Tibial nerve (tissue), 4 donors: ENCODE data around the gene RTN4. TPM values are rescaled to one million over a fixed set of nuclear protein-coding genes. Genes with fewer than 3 reads are reported as not detected.

Source experiments
- DNase-seq, 2 donors: peaks; one replicate each; pipeline ENCODE4 v3.0.0-alpha.2; 2019; ENCODE audit warnings: low spot score in 2 of 2
- H3K27ac ChIP-seq, 4 donors: fragments of 200-600 bp; sonication (generic) in 3 of 4; one replicate each; pipeline ENCODE4 v1.5.1; 2017 to 2019; ENCODE audit warnings: mild to moderate bottlenecking in 1 of 4
- H3K27me3 ChIP-seq, 2 donors: fragments of 200-600 bp; sonication (generic) in 1 of 2; one replicate each; pipeline versions ENCODE4 v1.5.1 to v1.6.0; 2017 to 2019
- H3K36me3 ChIP-seq, 3 donors: fragments of 200-600 bp; sonication (generic); one replicate each; pipeline ENCODE4 v1.5.1; 2018 to 2019
- H3K4me1 ChIP-seq, 4 donors: fragments of 200-600 bp; sonication (generic) in 3 of 4; one replicate each; pipeline ENCODE4 v1.5.1; 2017 to 2019
- H3K4me3 ChIP-seq, 4 donors: fragments of 200-600 bp; sonication (generic) in 3 of 4; one replicate each; pipeline ENCODE4 v1.5.1; 2017 to 2019; ENCODE audit warnings: mild to moderate bottlenecking in 1 of 4, moderate library complexity in 1 of 4
- H3K9me3 ChIP-seq, 4 donors: fragments of 200-600 bp; sonication (generic) in 3 of 4; one replicate each; pipeline ENCODE4 v1.5.1; 2017 to 2019
- CTCF ChIP-seq, 5 experiments: fragments of 200-600 bp in 3 of 5; fragments of 450-650 bp in 2 of 5; sonication (generic) in 3 of 5; IDR thresholded peaks; one replicate each; pipeline ENCODE4 v1.5.1; 2016 to 2019; ENCODE audit warnings: antibody characterized with exemption in 5 of 5, mild to moderate bottlenecking in 3 of 5, moderate library complexity in 2 of 5
- EP300 ChIP-seq, 2 donors: sonication (generic); formaldehyde crosslinking; IDR thresholded peaks; one replicate each; pipeline ENCODE4 v1.6.1; 2017; ENCODE audit warnings: antibody characterized with exemption in 2 of 2, mild to moderate bottlenecking in 1 of 2
- POLR2A ChIP-seq, 2 donors: fragments of 450-650 bp; IDR thresholded peaks; one replicate each; pipeline ENCODE4 v1.6.1; 2017; ENCODE audit warnings: antibody characterized with exemption in 2 of 2, mild to moderate bottlenecking in 2 of 2, moderate library complexity in 2 of 2
- WGBS, 2 donors: methylation state at CpG; one replicate each; pipeline ENCODE4 v1.1.5; 2018; 5-methylcytosine and 5-hydroxymethylcytosine counted together
- total RNA-seq, 4 donors: library from RNA; depleted of rRNA; stranded (reverse); fragments of >200 nt; gene quantifications; one replicate each; pipeline ENCODE4 v1.1.0, GENCODE V29; 2016

Gene RTN4
- total RNA-seq, 4 donors from 2014 or later, result 232 to 245 (median 243) TPM

- Histone ChIP-seq H3K4me1 (peaks cover 4 to 92% (median 38%) of the 10 kb centered on the region in 4 donors), H3K36me3 (no peaks in the 10 kb centered on the region), H3K9me3 (no peaks in the 10 kb centered on the region), H3K27me3 (no peaks in the 10 kb centered on the region), H3K4me3 (no peak overlapping the region), H3K27ac (no peak overlapping the region)
- no peak for DNase-seq
- 82 to 85% methylated on average over 2 of the region's 2 CpGs for WGBS, 2 donors
- TF ChIP-seq CTCF (IDR thresholded peaks at IDR 0.05) (no peak), EP300 (IDR thresholded peaks at IDR 0.05) (no peak), POLR2A (IDR thresholded peaks at IDR 0.05) (no peak)
Observed at GRCh38 chr2:55027226-55027625, 23.0 kb downstream of the RTN4 start.

DNA sequence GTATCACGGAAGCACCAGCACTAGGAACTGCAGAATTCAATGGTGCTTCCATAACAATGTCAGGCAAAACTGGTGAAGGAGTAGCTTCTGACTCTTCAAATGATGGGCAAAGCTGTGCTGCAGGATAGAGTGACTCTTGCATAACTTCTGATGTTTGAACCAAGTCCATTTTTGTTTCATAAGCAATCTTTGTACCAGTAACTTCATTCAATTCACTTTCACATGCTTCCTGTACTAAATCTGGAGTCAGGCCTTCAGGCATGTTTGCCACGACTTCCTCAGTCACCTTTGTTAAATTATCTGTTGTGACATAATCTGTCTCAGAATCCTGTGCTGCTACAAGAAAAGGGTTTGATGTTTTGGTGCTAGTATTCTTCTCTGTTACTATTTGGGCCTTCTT, 24.0 kb downstream of the RTN4 start:
- H3K4me1 ChIP-seq, result peaks cover 4 to 82% (median 33%) of the 10 kb centered on the region in 4 donors
- no peak for DNase-seq
- TF ChIP-seq CTCF (IDR thresholded peaks at IDR 0.05), result no peak
- TF ChIP-seq EP300 (IDR thresholded peaks at IDR 0.05), result peak in 1 of 2 donors; percentile 45
- H3K4me3 ChIP-seq, result no peak overlapping the region
- no peaks in the 10 kb centered on the region for H3K9me3 ChIP-seq
- WGBS, 2 donors, result 47 to 52% methylated on average over 2 of the region's 2 CpGs
- H3K36me3 ChIP-seq, result peaks cover 0 to 3% (median 0%) of the 10 kb centered on the region in 3 donors
- H3K27me3 ChIP-seq, result no peaks in the 10 kb centered on the region
- no peak overlapping the region for H3K27ac ChIP-seq

- no peak for DNase-seq
- Histone ChIP-seq H3K27ac (no peak overlapping the region), H3K4me1 (peaks cover 4 to 76% (median 33%) of the 10 kb centered on the region in 4 donors), H3K36me3 (peaks cover 0 to 8% (median 0%) of the 10 kb centered on the region in 3 donors), H3K27me3 (no peaks in the 10 kb centered on the region), H3K9me3 (no peaks in the 10 kb centered on the region), H3K4me3 (no peak overlapping the region)
- 70 to 78% methylated on average over 2 of the region's 2 CpGs for WGBS, 2 donors
- TF ChIP-seq POLR2A (IDR thresholded peaks at IDR 0.05) (no peak), CTCF (IDR thresholded peaks at IDR 0.05) (no peak), EP300 (IDR thresholded peaks at IDR 0.05) (no peak)
Observed at GRCh38 chr2:55025627-55026026, 24.6 kb downstream of the RTN4 start.

- no peak for DNase-seq
- Histone ChIP-seq H3K36me3 (peaks cover 0 to 14% (median 0%) of the 10 kb centered on the region in 3 donors), H3K27ac (no peak overlapping the region), H3K4me1 (peaks cover 4 to 71% (median 33%) of the 10 kb centered on the region in 4 donors), H3K27me3 (no peaks in the 10 kb centered on the region), H3K4me3 (no peak overlapping the region), H3K9me3 (peaks cover 0 to 3% (median under 1%) of the 10 kb centered on the region in 4 donors)
- no peak for TF ChIP-seq EP300 (IDR thresholded peaks at IDR 0.05)
- no peak for TF ChIP-seq CTCF (IDR thresholded peaks at IDR 0.05)
- no peak for TF ChIP-seq POLR2A (IDR thresholded peaks at IDR 0.05)
- WGBS, 2 donors, result 55 to 56% methylated on average over 2 of the region's 2 CpGs
Observed at GRCh38 chr2:55025082-55025481, 25.2 kb downstream of the RTN4 start.

DNA sequence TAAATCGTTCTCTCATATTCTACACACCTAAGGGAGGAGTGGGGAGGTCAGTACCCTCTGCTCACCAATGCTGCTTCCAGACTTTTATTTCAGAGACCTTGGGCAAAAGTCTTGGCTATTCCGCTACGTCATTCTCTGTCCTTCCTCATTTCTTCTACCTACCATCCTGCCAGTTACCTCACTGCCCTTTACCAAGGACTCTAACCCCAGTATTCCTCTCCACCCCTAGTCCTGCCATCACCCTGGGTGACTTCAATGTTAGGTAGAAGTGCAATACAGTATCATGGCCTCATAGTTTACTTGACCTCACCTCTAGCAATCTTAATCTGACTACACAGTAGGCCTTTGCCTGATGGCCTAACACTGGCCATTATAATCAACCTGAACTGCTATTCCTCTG, 27.8 kb downstream of the RTN4 start:
- WGBS, 2 donors, result 84 to 86% methylated on average over 3 of the region's 3 CpGs
- TF ChIP-seq CTCF (IDR thresholded peaks at IDR 0.05) (no peak), EP300 (IDR thresholded peaks at IDR 0.05) (no peak), POLR2A (IDR thresholded peaks at IDR 0.05) (no peak)
- H3K4me1 ChIP-seq, result peaks cover 0 to 59% (median 34%) of the 10 kb centered on the region in 4 donors

More for the DNA sequence above, 27.8 kb downstream of the RTN4 start:
- Histone ChIP-seq H3K27me3 (no peaks in the 10 kb centered on the region), H3K27ac (no peak overlapping the region), H3K36me3 (peaks cover 0 to 31% (median 0%) of the 10 kb centered on the region in 3 donors), H3K4me3 (no peak overlapping the region), H3K9me3 (peaks cover 0 to 10% (median 2%) of the 10 kb centered on the region in 4 donors)
- DNase-seq, result no peak
